ENCODE data around the gene ATP7B. TPM values are rescaled to one million over a fixed set of nuclear protein-coding genes. Genes with fewer than 3 reads are reported as not detected.
"Not testable (repeated sequence)": the region's sequence is repeated elsewhere in the genome, so short reads cannot be mapped to it uniquely, and the experiment has no call there.

ATP7B gene
- total and polyA plus RNA-seq, 8 donors, result 2.0 to 6.0 (median 2.6) TPM

DNA sequence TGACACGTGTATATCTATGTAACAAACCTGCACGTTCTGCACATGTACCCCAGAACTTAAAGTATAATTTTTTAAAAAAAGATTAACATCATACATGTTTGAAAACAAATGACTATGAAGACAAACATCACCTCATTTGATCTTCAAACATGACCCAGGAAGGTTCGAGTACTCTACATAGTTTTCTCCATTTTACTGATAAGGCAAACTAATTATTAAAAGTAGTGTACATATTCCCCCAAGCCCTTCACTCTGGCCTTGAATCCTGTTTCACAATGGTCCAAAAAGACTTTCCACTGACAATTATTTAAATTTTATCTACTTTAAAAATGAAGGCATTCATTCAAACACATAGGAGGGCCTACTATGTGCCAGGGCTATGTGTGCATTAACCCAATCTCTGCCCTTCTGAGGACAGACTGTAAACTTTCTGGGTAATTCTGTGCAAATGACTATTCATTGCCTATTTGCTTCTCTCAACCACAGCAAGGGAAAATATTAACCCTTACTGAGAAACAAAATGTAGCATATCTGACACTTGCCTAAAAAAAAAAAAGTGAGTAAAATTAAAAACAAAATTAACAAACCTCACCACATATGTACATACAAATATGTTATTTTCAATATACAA is 22.1 kb downstream of the ATP7B start:
- TF ChIP-seq, protein P1, sequence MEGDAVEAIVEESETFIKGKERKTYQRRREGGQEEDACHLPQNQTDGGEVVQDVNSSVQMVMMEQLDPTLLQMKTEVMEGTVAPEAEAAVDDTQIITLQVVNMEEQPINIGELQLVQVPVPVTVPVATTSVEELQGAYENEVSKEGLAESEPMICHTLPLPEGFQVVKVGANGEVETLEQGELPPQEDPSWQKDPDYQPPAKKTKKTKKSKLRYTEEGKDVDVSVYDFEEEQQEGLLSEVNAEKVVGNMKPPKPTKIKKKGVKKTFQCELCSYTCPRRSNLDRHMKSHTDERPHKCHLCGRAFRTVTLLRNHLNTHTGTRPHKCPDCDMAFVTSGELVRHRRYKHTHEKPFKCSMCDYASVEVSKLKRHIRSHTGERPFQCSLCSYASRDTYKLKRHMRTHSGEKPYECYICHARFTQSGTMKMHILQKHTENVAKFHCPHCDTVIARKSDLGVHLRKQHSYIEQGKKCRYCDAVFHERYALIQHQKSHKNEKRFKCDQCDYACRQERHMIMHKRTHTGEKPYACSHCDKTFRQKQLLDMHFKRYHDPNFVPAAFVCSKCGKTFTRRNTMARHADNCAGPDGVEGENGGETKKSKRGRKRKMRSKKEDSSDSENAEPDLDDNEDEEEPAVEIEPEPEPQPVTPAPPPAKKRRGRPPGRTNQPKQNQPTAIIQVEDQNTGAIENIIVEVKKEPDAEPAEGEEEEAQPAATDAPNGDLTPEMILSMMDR (IDR thresholded peaks at IDR 0.05), result no peak
- no peak for DNase-seq
- H3K4me3 ChIP-seq, result no peak overlapping the region
- FAIRE-seq, result peak; percentile 56
- no peaks in the 10 kb centered on the region for H3K36me3 ChIP-seq
- no peaks in the 10 kb centered on the region for H3K9me3 ChIP-seq
- H3K27me3 ChIP-seq, result no peaks in the 10 kb centered on the region
- H3K27ac ChIP-seq, result no peak overlapping the region
- peaks cover 0 to 3% (median 0%) of the 10 kb centered on the region in 3 donors for H3K4me1 ChIP-seq
- WGBS, 2 donors, result 48 to 50% methylated on average over 3 of the region's 3 CpGs
- ATAC-seq, result peak in 1 of 4 donors; percentile 48
- intact Hi-C loops (cut with DNase I), result no loop called here

DNA sequence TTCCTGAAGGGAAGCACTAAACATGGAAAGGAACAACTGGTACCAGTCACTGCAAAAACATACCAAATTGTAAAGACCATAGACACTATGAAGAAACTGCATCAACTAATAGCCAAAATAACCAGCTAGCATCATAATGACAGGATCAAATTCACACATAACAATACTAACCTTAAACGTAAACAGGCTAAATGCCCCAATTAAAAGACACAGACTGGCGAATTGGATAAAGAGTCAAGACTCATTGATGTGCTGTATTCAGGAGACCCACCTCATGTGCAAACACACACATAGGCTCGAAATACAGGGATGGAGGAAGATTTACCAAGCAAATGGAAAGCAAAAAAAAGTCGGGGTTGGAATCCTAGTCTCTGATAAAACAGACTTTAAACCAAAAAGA is 26.3 kb downstream of the ATP7B start:
- ATAC-seq; H3K4me3 ChIP-seq; H3K4me1 ChIP-seq; H3K27me3 ChIP-seq; FAIRE-seq; DNase-seq; H3K9me3 ChIP-seq; H3K36me3 ChIP-seq; intact Hi-C loops (cut with DNase I); H3K27ac ChIP-seq: not testable (repeated sequence)
- 92 to 93% methylated on average over 4 of the region's 4 CpGs for WGBS, 2 donors

DNA sequence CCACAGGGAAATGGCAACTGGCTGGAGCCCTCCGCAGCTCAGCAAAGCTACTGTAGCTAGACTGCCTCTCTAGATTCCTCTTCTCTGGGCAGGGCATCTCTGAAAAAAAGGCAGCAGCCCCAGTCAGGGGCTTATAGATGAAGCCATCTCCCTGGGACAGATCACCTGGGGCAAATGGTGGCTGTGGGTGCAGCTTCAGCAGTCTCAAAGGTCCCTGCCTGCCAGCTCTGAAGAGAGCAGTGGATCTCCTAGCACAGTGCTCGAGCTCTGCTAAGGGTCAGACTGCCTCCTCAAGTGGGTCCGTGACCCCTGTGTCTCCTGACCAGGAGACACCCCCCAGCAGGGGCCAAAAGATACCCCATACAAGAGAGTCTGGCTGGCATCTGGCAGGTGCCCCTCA is 28.0 kb downstream of the ATP7B start:
- FAIRE-seq; H3K4me1 ChIP-seq; H3K36me3 ChIP-seq; ATAC-seq; H3K27ac ChIP-seq; H3K9me3 ChIP-seq; DNase-seq; H3K4me3 ChIP-seq; intact Hi-C loops (cut with DNase I); H3K27me3 ChIP-seq: not testable (repeated sequence)
- WGBS, 2 donors, result 92 to 98% methylated on average over 3 of the region's 3 CpGs

DNA sequence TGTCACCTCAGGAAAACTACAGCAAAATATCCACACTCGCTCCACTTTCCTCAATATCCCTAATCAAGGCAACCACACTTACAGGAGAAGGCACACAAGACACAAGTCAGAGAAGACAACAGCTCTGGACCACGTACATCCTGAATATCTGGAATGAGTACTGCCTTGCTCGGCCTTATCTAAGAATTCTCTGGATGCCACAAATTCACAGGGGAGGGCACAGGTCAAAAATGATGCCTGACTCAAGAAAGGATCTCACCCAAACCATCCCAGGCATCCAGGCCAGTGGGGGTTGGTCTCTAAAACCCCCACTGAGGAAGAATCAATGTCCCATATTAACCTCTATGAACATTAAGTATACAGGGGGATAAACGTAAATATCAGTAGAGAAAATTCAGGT is 29.9 kb downstream of the ATP7B start:
- intact Hi-C loops (cut with DNase I), result no loop called here
- 82 to 88% methylated on average over 4 of the region's 4 CpGs for WGBS, 2 donors
- Histone ChIP-seq H3K4me3 (no peak overlapping the region), H3K36me3 (no peaks in the 10 kb centered on the region), H3K9me3 (no peaks in the 10 kb centered on the region), H3K4me1 (no peaks in the 10 kb centered on the region), H3K27ac (no peak overlapping the region), H3K27me3 (no peaks in the 10 kb centered on the region)
- FAIRE-seq (no peak), ATAC-seq (no peak), DNase-seq (no peak)
- TF ChIP-seq, protein P1 (IDR thresholded peaks at IDR 0.05), result no peak

DNA sequence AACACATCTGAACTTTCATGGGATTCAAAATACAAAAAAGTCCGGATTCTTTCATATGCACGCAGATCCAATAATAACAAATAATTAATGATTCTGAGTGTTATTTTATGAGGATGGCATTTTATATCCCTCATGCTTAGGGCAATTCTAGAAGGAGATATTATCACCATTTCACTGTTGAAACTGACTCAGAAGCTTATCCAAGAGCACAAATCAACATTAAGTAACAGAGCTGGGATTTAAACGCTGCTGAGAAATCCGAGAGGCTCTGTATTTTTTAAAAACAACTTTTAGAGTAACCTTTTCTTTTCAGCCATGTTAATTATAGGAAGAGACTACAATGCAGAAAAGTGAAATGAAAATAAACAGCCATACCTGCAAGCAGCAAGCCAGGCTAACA is 30.3 kb downstream of the ATP7B start:
- WGBS, 2 donors, result 65 to 67% methylated on average over 4 of the region's 4 CpGs
- Histone ChIP-seq H3K36me3 (no peaks in the 10 kb centered on the region), H3K4me3 (no peak overlapping the region), H3K9me3 (no peaks in the 10 kb centered on the region), H3K27me3 (no peaks in the 10 kb centered on the region), H3K4me1 (no peaks in the 10 kb centered on the region), H3K27ac (no peak overlapping the region)
- intact Hi-C loops (cut with DNase I), result no loop called here
- FAIRE-seq, result no peak
- no peak for DNase-seq
- TF ChIP-seq, protein P1 (IDR thresholded peaks at IDR 0.05), result no peak
- ATAC-seq, result no peak

DNA sequence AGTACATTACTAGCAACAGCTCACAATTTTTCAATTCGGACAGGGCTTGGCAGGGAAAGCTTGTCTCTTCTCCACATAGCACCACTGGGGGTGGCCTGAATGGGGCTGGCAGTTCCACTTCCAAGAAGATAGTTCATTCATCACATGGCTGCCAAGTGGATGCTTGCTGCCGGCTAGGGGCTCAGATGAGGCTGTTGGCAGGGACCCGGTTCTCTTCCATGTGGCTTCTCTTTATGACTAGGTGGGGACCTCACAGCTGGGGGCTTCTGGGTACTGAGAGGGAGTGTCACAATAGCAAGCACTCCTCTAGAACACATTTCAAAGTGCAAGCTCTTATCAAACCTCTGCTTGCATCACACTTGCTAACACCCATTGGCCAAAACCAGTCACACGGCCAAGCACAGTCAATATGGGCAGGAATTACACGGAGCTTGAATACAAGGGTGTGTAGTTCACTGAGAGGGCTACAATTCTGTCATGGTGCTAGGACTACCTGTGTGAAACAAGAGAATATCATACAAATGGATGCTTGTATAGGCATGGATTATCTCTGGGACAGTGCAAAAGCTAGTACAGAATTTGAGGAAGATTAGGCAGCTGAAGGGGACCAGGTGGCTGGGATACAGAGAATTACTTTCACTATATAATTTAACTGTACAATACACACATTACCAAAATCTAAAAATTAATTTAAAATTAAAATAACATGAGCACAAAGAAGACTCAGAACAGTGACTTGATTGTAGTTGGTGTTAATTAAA is 32.3 kb downstream of the ATP7B start:
- H3K4me1 ChIP-seq, result no peaks in the 10 kb centered on the region
- peak; percentile 48 to 90 (median 76) for ATAC-seq
- no peak overlapping the region for H3K27ac ChIP-seq
- H3K36me3 ChIP-seq, result no peaks in the 10 kb centered on the region
- 58 to 74% methylated on average over 5 of the region's 5 CpGs for WGBS, 2 donors
- no peak for FAIRE-seq
- TF ChIP-seq, protein P1 (IDR thresholded peaks at IDR 0.05), result no peak
- DNase-seq, result peak in 1 of 6 donors; percentile 27
- intact Hi-C loops (cut with DNase I), result no loop called here
- H3K9me3 ChIP-seq, result no peaks in the 10 kb centered on the region
- H3K4me3 ChIP-seq, result no peak overlapping the region
- no peaks in the 10 kb centered on the region for H3K27me3 ChIP-seq

All from pancreas (tissue), 10 donors.